Measurements from ENCODE around the gene HBS1L.

- no peak for TF ChIP-seq CTCF (IDR thresholded peaks at IDR 0.05)
- TF ChIP-seq POLR2A (IDR thresholded peaks at IDR 0.05), result no peak
These were observed 126.3 kb downstream of the HBS1L start for GRCh38 chr6:134928151-134928900.

Data from uterus (tissue), 2 donors.